Osteoblast (primary cell): Measurements from ENCODE around the gene SLC9C1. TPM values are rescaled to one million over a fixed set of nuclear protein-coding genes. Genes with fewer than 3 reads are reported as not detected.

Experiments used
- DNase-seq: peaks from one replicate; pipeline ENCODE4 v3.0.0; 2011; ENCODE audit warnings: low spot score, mixed read lengths; ENCODE audit not compliant: insufficient read length; ENCODE audit errors: missing footprints
- H2AFZ ChIP-seq: 2 replicates; pipeline ENCODE4 v1.6.0; 2011; ENCODE audit warnings: mild to moderate bottlenecking, low read length
- H3K27ac ChIP-seq: 2 replicates; pipeline ENCODE4 v1.5.1; 2011; ENCODE audit warnings: mild to moderate bottlenecking, low read depth, low read length, moderate library complexity
- H3K27me3 ChIP-seq: 2 replicates; pipeline ENCODE4 v1.6.0; 2012; ENCODE audit warnings: mild to moderate bottlenecking, control low read depth, inconsistent platforms, low read length, moderate library complexity; ENCODE audit not compliant: insufficient read depth
- H3K36me3 ChIP-seq: 2 replicates; pipeline ENCODE4 v1.5.1; 2011; ENCODE audit warnings: mild to moderate bottlenecking, low read length, control low read depth, moderate library complexity; ENCODE audit not compliant: insufficient read depth
- H3K4me1 ChIP-seq: 2 replicates; pipeline ENCODE4 v1.5.1; 2011; ENCODE audit warnings: mild to moderate bottlenecking, low read length, control low read depth, moderate library complexity; ENCODE audit not compliant: insufficient read depth
- H3K4me2 ChIP-seq: 2 replicates; pipeline ENCODE4 v1.6.0; 2011; ENCODE audit warnings: mild to moderate bottlenecking, low read length; ENCODE audit not compliant: insufficient read depth
- H3K4me3 ChIP-seq: fragments of 200-600 bp; sonication (generic); 3 replicates; pipeline ENCODE4 v1.5.1; 2012; ENCODE audit warnings: mild to moderate bottlenecking, low read length, inconsistent platforms; ENCODE audit not compliant: insufficient read depth
- H3K79me2 ChIP-seq: 2 replicates; pipeline ENCODE4 v1.6.0; 2012; ENCODE audit warnings: mild to moderate bottlenecking, low read length, control low read depth, inconsistent platforms; ENCODE audit not compliant: insufficient read depth
- H3K9me3 ChIP-seq: 2 replicates; pipeline ENCODE4 v1.5.1; 2011; ENCODE audit warnings: low read depth, low read length, control low read depth
- H4K20me1 ChIP-seq: 2 replicates; pipeline ENCODE4 v1.6.0; 2012; ENCODE audit warnings: mild to moderate bottlenecking, low read length, control low read depth; ENCODE audit not compliant: insufficient read depth
- total RNA-seq: library from RNA; depleted of rRNA; stranded (reverse); fragments of >200 nt; gene quantifications from 2 replicates; pipeline ENCODE4 v1.2.3, GENCODE V29; 2012
- TF ChIP-seq, protein P1 (sequence below): IDR thresholded peaks from 2 replicates; pipeline ENCODE4 v1.5.1; 2011; ENCODE audit warnings: mild to moderate bottlenecking, low read depth, low read length, moderate library complexity; ENCODE audit errors: extremely low read depth

The SLC9C1 gene
- total RNA-seq, 1 donor: not detected

DNA sequence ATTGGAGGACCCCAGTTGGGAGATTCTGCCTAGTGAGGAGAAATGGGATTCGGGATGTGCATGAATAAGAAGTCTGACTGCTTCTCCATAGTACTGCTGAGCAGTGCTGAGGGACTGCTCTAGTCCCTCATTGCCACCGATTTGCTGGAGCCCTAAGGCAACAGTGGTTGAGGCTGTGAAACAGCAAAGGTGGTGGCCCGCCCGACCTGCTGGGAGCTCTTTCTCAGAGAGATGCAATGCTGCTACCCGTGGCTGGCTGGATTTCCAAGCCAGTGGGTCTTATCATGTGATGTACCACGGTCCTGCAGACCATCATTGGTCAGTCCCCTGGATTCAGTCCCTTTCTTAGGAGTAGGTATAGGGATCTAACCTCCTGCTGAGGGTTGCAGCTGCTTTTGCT lies 118.4 kb downstream of the SLC9C1 start:
- TF ChIP-seq, protein P1, sequence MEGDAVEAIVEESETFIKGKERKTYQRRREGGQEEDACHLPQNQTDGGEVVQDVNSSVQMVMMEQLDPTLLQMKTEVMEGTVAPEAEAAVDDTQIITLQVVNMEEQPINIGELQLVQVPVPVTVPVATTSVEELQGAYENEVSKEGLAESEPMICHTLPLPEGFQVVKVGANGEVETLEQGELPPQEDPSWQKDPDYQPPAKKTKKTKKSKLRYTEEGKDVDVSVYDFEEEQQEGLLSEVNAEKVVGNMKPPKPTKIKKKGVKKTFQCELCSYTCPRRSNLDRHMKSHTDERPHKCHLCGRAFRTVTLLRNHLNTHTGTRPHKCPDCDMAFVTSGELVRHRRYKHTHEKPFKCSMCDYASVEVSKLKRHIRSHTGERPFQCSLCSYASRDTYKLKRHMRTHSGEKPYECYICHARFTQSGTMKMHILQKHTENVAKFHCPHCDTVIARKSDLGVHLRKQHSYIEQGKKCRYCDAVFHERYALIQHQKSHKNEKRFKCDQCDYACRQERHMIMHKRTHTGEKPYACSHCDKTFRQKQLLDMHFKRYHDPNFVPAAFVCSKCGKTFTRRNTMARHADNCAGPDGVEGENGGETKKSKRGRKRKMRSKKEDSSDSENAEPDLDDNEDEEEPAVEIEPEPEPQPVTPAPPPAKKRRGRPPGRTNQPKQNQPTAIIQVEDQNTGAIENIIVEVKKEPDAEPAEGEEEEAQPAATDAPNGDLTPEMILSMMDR: no peak
- no peak for DNase-seq
- H3K4me1 ChIP-seq: no peaks in the 10 kb centered on the region
- no peak overlapping the region for H3K27ac ChIP-seq
- no peak overlapping the region for H3K4me2 ChIP-seq
- no peak overlapping the region for H2AFZ ChIP-seq
- H3K9me3 ChIP-seq: no peaks in the 10 kb centered on the region
- H3K79me2 ChIP-seq: no peaks in the 10 kb centered on the region
- H4K20me1 ChIP-seq: no peaks in the 10 kb centered on the region
- H3K36me3 ChIP-seq: no peaks in the 10 kb centered on the region
- H3K27me3 ChIP-seq: no peaks in the 10 kb centered on the region
- H3K4me3 ChIP-seq: no peak overlapping the region

DNA sequence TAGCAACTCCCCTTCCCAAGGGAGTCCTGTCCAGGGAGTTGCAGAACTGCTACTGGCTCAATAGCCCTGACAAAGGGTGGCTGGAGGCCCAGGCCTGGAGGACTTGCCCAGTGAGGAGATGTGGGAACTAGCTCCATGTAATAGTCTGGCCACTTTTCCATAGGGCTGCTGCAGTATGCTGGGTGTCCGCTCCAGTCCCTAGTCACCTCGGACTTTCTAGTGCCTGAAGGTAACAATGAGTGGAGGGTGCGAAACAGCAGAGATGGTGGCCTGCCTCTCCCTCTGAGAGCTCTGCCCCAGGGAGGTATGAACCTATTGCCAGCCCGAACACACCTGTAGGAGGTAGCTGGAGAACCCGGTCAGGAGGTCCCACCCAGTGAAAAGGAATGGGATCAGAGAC lies 119.0 kb downstream of the SLC9C1 start:
- TF ChIP-seq, protein P1: no peak
- Histone ChIP-seq H3K4me2 (no peak overlapping the region), H4K20me1 (no peaks in the 10 kb centered on the region), H2AFZ (no peak overlapping the region), H3K4me3 (no peak overlapping the region), H3K36me3 (no peaks in the 10 kb centered on the region), H3K4me1 (no peaks in the 10 kb centered on the region), H3K9me3 (no peaks in the 10 kb centered on the region), H3K27ac (no peak overlapping the region), H3K79me2 (no peaks in the 10 kb centered on the region), H3K27me3 (no peaks in the 10 kb centered on the region)
- no peak for DNase-seq

DNA sequence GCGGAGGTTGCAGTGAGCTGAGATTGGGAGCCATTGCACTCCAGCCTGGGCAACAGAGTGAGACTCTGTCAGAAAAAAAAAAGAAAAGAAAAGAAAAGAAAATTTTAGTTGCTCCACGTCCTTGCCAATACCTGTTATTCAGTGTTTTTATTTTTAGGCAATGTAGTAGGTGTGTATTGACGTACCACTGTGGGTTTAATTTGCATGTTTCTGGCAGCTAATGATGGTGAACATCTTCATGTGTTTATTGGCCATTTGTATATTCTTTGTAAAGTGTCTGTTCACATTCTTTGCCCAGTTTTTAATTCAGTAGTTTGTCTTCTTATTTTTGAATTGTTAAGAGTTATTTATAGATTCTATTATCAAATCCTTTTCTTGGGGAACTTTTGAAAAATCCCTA lies 122.9 kb downstream of the SLC9C1 start:
- Histone ChIP-seq H3K27me3 (no peaks in the 10 kb centered on the region), H3K4me3 (no peak overlapping the region), H3K79me2 (no peaks in the 10 kb centered on the region), H3K4me1 (no peaks in the 10 kb centered on the region), H4K20me1 (no peaks in the 10 kb centered on the region), H3K9me3 (no peaks in the 10 kb centered on the region), H2AFZ (no peak overlapping the region), H3K27ac (no peak overlapping the region), H3K36me3 (no peaks in the 10 kb centered on the region), H3K4me2 (no peak overlapping the region)
- TF ChIP-seq, protein P1: no peak
- no peak for DNase-seq

DNA sequence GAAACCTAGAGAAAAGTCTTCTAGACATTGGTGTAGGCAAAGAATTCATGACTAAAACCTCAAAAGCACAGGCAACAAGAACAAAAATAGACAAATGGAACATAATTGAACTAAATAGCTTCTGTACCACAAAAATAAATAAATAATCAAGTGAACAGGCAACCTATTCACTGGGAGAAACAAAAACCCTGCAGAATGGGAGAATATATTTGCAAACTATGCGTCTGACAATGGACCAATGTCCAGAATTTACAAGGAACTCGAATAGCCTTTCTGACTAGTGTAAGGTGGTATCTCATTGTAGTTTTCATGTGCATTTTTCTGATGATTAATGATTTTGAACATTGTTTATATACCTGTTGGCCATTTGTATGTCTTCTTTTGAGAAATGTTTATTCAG lies 124.0 kb downstream of the SLC9C1 start:
- no peaks in the 10 kb centered on the region for H3K36me3 ChIP-seq
- H3K79me2 ChIP-seq: no peaks in the 10 kb centered on the region
- H3K4me1 ChIP-seq: no peaks in the 10 kb centered on the region
- H2AFZ ChIP-seq: no peak overlapping the region
- no peak overlapping the region for H3K4me2 ChIP-seq
- no peak for DNase-seq
- TF ChIP-seq, protein P1: no peak
- H3K4me3 ChIP-seq: no peak overlapping the region
- no peaks in the 10 kb centered on the region for H4K20me1 ChIP-seq
- H3K9me3 ChIP-seq: no peaks in the 10 kb centered on the region
- no peak overlapping the region for H3K27ac ChIP-seq
- H3K27me3 ChIP-seq: no peaks in the 10 kb centered on the region
